Upper lobe of right lung (tissue), 1 donor: ENCODE results near the gene HEATR5B. TPM values are rescaled to one million over a fixed set of nuclear protein-coding genes. Genes with fewer than 3 reads are reported as not detected.
"Not testable (repeated sequence)": the region's sequence is repeated elsewhere in the genome, so short reads cannot be mapped to it uniquely, and the experiment has no call there.

Experiments
- ATAC-seq: fragments of 200-7000 bp; cut with Tn5 transposase; one replicate; pipeline ENCODE4 v1.9.1; 2020; ENCODE audit warnings: mild to moderate bottlenecking, moderate library complexity
- DNase-seq: peaks from one replicate; pipeline ENCODE4 v3.0.0-alpha.2; 2020
- H3K27ac ChIP-seq: fragments of 200-600 bp; one replicate; pipeline ENCODE4 v1.8.0; 2022
- H3K27me3 ChIP-seq: fragments of 200-600 bp; one replicate; pipeline ENCODE4 v1.8.0; 2022; ENCODE audit warnings: mild to moderate bottlenecking
- H3K36me3 ChIP-seq: fragments of 200-600 bp; one replicate; pipeline ENCODE4 v1.8.0; 2022
- H3K4me1 ChIP-seq: fragments of 200-600 bp; one replicate; pipeline ENCODE4 v1.8.0; 2022
- H3K4me3 ChIP-seq: fragments of 200-600 bp; one replicate; pipeline ENCODE4 v1.8.0; 2022; ENCODE audit warnings: mild to moderate bottlenecking
- H3K9me3 ChIP-seq: fragments of 200-600 bp; one replicate; pipeline ENCODE4 v1.8.0; 2022
- CTCF ChIP-seq: fragments of 200-600 bp; IDR thresholded peaks from one replicate; pipeline ENCODE4 v1.8.0; 2022; ENCODE audit warnings: antibody characterized with exemption
- intact Hi-C: fragments of 100-400 bp; cut with DNase I; formaldehyde crosslinking; loops from one replicate; pipeline ENCODE4 v1.11.0; 2022
- total RNA-seq: library from RNA; stranded (reverse); fragmentation: NEBNext Ultra II Directional; extraction: Animal tissue kit (Norgen Biotek cat#: 25700); gene quantifications from one replicate; pipeline ENCODE4 v1.2.1, GENCODE V29; 2021
- donor health status: DM: no; HTN: yes; CAD: no; lungs with severe emphysema.

HEATR5B gene
- total RNA-seq, 1 donor from 2014 or later: 23.1 TPM

DNA sequence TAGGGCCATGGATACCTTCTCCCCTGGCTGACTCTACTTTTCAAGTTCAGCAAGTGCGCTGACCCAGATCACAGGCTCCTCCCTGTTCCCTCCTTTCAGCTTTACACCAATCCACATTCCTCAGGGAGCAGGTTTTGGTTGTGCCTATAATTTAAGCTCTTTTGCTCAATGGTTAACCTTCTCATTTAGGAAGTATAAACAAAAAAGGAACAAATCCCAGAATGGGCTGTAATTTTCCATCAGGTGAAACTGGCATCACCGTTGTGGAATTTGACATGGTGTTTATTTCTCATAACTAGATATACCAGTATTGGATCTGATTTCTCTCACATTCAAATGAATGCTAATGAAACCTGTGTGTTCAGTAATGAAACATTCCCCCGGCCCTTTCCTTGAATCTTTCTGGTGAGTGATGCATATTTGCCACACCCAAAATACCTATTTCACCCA is 131.4 kb downstream of the HEATR5B start:
- intact Hi-C loops: no loop called here
- Histone ChIP-seq H3K36me3 (no peaks in the 10 kb centered on the region), H3K27ac (no peak overlapping the region), H3K4me3 (no peak overlapping the region), H3K4me1 (peaks cover 14% of the 10 kb centered on the region), H3K27me3 (no peaks in the 10 kb centered on the region), H3K9me3 (no peaks in the 10 kb centered on the region)
- no peak for TF ChIP-seq CTCF
- peak; percentile 60 for ATAC-seq
- no peak for DNase-seq

DNA sequence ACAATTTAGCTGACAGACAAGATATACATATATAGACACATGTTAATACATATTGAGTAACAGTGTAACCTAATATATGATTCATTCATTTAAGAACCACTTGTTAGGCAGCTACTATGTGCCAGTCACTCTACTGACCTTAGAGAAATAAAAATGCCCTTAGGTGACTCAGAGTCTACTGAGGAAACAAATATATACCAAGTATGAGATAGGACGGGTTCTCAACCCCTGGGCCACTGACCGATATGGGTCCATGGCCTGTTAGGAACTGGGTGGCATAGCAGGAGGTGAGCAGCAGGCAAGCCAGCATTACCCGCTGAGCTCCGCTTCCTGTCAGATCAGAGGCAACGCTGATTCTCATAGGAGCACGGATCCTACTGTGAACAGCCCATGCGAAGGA is 132.6 kb downstream of the HEATR5B start:
- Histone ChIP-seq H3K4me1 (peaks cover 14% of the 10 kb centered on the region), H3K9me3 (no peaks in the 10 kb centered on the region), H3K36me3 (no peaks in the 10 kb centered on the region), H3K27me3 (no peaks in the 10 kb centered on the region), H3K4me3 (no peak overlapping the region), H3K27ac (no peak overlapping the region)
- TF ChIP-seq CTCF: no peak
- intact Hi-C loops: no loop called here
- DNase-seq: no peak
- no peak for ATAC-seq

DNA sequence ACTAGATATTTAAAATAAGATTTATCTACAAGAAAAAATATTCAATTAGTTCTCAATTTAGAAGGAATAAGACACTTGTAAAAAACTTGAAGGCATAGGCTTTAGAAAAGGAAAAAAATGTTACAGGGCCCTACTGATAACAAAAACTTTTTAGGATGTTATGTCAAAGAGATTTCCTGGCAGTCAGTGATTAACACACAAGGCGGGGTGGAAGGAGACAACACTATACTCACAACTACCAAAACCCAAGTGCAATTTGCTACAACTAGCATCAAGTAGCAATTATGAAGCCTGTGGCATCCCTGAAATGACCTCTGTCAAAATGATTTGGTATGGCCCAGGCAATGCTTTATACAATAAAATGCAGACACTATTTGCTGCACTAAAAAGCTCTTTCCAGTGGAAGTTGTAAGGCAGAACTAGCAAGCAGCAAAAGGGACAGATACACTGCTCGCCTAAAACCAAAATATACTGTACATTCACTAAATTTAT is 133.1 kb downstream of the HEATR5B start:
- Histone ChIP-seq H3K36me3 (no peaks in the 10 kb centered on the region), H3K27ac (no peak overlapping the region), H3K9me3 (no peaks in the 10 kb centered on the region), H3K27me3 (no peaks in the 10 kb centered on the region), H3K4me1 (peaks cover 14% of the 10 kb centered on the region), H3K4me3 (no peak overlapping the region)
- DNase-seq (no peak), ATAC-seq (no peak)
- no peak for TF ChIP-seq CTCF
- intact Hi-C loops: no loop called here

DNA sequence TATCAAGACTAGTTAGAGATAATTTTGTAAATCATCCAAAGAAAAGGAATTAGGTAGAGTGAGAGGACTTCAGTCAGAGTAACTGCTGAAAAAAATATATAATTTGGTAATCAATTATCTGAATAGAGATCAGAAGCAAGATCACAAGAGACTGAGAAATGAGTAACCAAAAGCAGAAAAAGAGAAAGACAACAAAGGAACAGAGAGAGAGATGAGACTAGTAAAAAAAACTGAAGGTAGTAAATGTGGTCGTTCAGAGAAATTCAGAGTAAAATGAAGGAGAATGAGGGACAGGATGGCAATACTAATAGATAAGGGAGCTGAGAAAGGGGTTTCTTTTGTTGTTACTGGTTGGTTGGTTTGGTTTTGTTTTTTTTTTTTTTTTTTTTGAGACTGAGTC is 134.3 kb downstream of the HEATR5B start:
- DNase-seq (no peak), ATAC-seq (no peak)
- no peak for TF ChIP-seq CTCF
- Histone ChIP-seq H3K4me1 (peaks cover 14% of the 10 kb centered on the region), H3K4me3 (no peak overlapping the region), H3K36me3 (no peaks in the 10 kb centered on the region), H3K27ac (no peak overlapping the region), H3K9me3 (no peaks in the 10 kb centered on the region), H3K27me3 (no peaks in the 10 kb centered on the region)
- intact Hi-C loops: no loop called here

GRCh38 chr2:36945240-36945639 is 138.9 kb downstream of the HEATR5B start:
- ATAC-seq, H3K9me3 ChIP-seq, H3K27ac ChIP-seq, H3K4me3 ChIP-seq, DNase-seq, H3K36me3 ChIP-seq, H3K4me1 ChIP-seq, H3K27me3 ChIP-seq, intact Hi-C loops: not testable (repeated sequence)

- Histone ChIP-seq H3K9me3 (no peaks in the 10 kb centered on the region), H3K36me3 (no peaks in the 10 kb centered on the region), H3K27me3 (no peaks in the 10 kb centered on the region), H3K27ac (no peak overlapping the region), H3K4me3 (no peak overlapping the region), H3K4me1 (no peaks in the 10 kb centered on the region)
- ATAC-seq (no peak), DNase-seq (no peak)
- no peak for TF ChIP-seq CTCF
- intact Hi-C loops: no loop called here
Measured at GRCh38 chr2:36941867-36942266, 142.3 kb downstream of the HEATR5B start.

GRCh38 chr2:36936526-36936925 is 147.6 kb downstream of the HEATR5B start:
- H3K36me3 ChIP-seq, intact Hi-C loops, H3K27me3 ChIP-seq, DNase-seq, H3K27ac ChIP-seq, H3K4me3 ChIP-seq, H3K4me1 ChIP-seq, H3K9me3 ChIP-seq, ATAC-seq: not testable (repeated sequence)

- Histone ChIP-seq H3K4me1 (peaks cover 17% of the 10 kb centered on the region), H3K27ac (peak overlapping the region; percentile 65)
- H3K4me3 ChIP-seq, intact Hi-C loops, ATAC-seq, DNase-seq, H3K9me3 ChIP-seq, H3K27me3 ChIP-seq, H3K36me3 ChIP-seq: not testable (repeated sequence)
Measured at GRCh38 chr2:36931688-36932087, 152.5 kb downstream of the HEATR5B start.
